ENCODE results near the gene ACKR2. TPM values are rescaled to one million over a fixed set of nuclear protein-coding genes. Genes with fewer than 3 reads are reported as not detected.

The ACKR2 gene
- total and polyA plus RNA-seq, 2 of the 13 experiments (the other 11 are each of a cell fraction or from before 2014, with no cell fraction given), result 1.1 to 1.9 TPM

DNA sequence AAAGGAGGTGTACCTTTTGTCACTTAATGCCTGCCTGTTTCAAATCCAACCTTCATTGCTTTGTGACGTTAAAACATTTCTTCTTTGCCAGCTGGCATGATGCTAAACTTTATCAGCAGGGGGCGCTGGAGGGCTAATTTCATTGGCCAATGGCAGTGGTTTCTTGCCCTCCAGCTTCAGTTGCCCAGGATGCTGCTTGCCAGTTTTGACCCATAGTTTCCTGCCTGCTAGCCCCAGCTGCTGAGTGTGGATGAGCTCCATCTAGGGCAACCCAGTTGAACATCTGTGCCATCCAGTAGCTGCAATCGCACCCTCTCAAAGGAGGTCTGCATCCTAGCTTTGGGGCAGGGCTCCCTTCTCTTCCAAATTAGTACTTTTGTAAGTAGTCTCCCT lies 22.1 kb downstream of the ACKR2 start (continued):
- TF ChIP-seq, protein P1, sequence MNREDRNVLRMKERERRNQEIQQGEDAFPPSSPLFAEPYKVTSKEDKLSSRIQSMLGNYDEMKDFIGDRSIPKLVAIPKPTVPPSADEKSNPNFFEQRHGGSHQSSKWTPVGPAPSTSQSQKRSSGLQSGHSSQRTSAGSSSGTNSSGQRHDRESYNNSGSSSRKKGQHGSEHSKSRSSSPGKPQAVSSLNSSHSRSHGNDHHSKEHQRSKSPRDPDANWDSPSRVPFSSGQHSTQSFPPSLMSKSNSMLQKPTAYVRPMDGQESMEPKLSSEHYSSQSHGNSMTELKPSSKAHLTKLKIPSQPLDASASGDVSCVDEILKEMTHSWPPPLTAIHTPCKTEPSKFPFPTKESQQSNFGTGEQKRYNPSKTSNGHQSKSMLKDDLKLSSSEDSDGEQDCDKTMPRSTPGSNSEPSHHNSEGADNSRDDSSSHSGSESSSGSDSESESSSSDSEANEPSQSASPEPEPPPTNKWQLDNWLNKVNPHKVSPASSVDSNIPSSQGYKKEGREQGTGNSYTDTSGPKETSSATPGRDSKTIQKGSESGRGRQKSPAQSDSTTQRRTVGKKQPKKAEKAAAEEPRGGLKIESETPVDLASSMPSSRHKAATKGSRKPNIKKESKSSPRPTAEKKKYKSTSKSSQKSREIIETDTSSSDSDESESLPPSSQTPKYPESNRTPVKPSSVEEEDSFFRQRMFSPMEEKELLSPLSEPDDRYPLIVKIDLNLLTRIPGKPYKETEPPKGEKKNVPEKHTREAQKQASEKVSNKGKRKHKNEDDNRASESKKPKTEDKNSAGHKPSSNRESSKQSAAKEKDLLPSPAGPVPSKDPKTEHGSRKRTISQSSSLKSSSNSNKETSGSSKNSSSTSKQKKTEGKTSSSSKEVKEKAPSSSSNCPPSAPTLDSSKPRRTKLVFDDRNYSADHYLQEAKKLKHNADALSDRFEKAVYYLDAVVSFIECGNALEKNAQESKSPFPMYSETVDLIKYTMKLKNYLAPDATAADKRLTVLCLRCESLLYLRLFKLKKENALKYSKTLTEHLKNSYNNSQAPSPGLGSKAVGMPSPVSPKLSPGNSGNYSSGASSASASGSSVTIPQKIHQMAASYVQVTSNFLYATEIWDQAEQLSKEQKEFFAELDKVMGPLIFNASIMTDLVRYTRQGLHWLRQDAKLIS (CRISPR knock-in tag; IDR thresholded peaks at IDR 0.05), result no peak
- no peak; the same call in 1 of the 2 replicates for TF ChIP-seq FOXC1 (CRISPR knock-in tag; IDR thresholded peaks at IDR 0.05; ENCODE audit: borderline replicate concordance)
- 0 out of 2 replicates have a peak, but pooled peaks have one; percentile 26 for TF ChIP-seq ZNF614 (CRISPR knock-in tag; IDR thresholded peaks at IDR 0.05; ENCODE audit: borderline replicate concordance)
- TF ChIP-seq, protein P2, sequence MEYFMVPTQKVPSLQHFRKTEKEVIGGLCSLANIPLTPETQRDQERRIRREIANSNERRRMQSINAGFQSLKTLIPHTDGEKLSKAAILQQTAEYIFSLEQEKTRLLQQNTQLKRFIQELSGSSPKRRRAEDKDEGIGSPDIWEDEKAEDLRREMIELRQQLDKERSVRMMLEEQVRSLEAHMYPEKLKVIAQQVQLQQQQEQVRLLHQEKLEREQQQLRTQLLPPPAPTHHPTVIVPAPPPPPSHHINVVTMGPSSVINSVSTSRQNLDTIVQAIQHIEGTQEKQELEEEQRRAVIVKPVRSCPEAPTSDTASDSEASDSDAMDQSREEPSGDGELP (IDR thresholded peaks at IDR 0.05; ENCODE audit: borderline replicate concordance, low read depth), result peak; percentile 79
- TF ChIP-seq RAD21 (CRISPR knock-in tag; IDR thresholded peaks at IDR 0.05), result peak; percentile 87
- TF ChIP-seq ZFP41 (CRISPR knock-in tag; IDR thresholded peaks at IDR 0.05; ENCODE audit: borderline replicate concordance), result no peak
- TF ChIP-seq KLF16 (CRISPR knock-in tag; IDR thresholded peaks at IDR 0.05), result 0 out of 4 replicates have a peak, but pooled peaks of 1 of the 2 experiments have one; percentile 18
- TF ChIP-seq CREB1 (IDR thresholded peaks at IDR 0.05), result no peak
- peak; percentile 52; the same call in 1 of the 2 replicates for TF ChIP-seq CREB1 (CRISPR knock-in tag; IDR thresholded peaks at IDR 0.05)
- TF ChIP-seq TARDBP (CRISPR knock-in tag; IDR thresholded peaks at IDR 0.05), result 0 out of 2 replicates have a peak, but pooled peaks have one; percentile 45
- 0 out of 2 replicates have a peak, but pooled peaks have one; percentile 45 for TF ChIP-seq ZNF335 (CRISPR knock-in tag; IDR thresholded peaks at IDR 0.05)
- TF ChIP-seq KDM2A (CRISPR knock-in tag; IDR thresholded peaks at IDR 0.05; ENCODE audit: borderline replicate concordance, low read depth), result peak; percentile 50; the same call in 1 of the 2 replicates
- TF ChIP-seq HDAC2 (CRISPR knock-in tag; IDR thresholded peaks at IDR 0.05), result 0 out of 2 replicates have a peak, but pooled peaks have one; percentile 16
- no peak for TF ChIP-seq ZSCAN29 (CRISPR knock-in tag; conservative IDR thresholded peaks at IDR 0.05)
- no peak for TF ChIP-seq SOX6 (IDR thresholded peaks at IDR 0.05)
- 0 out of 2 replicates have a peak, but pooled peaks have one; percentile 10 for TF ChIP-seq SOX6 (CRISPR knock-in tag; IDR thresholded peaks at IDR 0.05)
- TF ChIP-seq KAT7 (CRISPR knock-in tag; IDR thresholded peaks at IDR 0.05; ENCODE audit: borderline replicate concordance), result no peak
- TF ChIP-seq, protein P3, sequence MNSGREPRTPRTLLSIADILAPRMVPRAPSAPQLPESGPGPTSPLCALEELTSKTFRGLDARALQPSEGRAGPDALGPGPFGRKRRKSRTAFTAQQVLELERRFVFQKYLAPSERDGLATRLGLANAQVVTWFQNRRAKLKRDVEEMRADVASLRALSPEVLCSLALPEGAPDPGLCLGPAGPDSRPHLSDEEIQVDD (CRISPR knock-in tag; IDR thresholded peaks at IDR 0.05; ENCODE audit: borderline replicate concordance), result no peak
- no peak for TF ChIP-seq ZNF235 (CRISPR knock-in tag; IDR thresholded peaks at IDR 0.05; ENCODE audit: borderline replicate concordance)
- TF ChIP-seq ZFY (CRISPR knock-in tag; IDR thresholded peaks at IDR 0.05), result no peak
- TF ChIP-seq ZNF34 (CRISPR knock-in tag; IDR thresholded peaks at IDR 0.05; ENCODE audit: borderline replicate concordance), result no peak
- peak; percentile 98 for TF ChIP-seq SMC3 (IDR thresholded peaks at IDR 0.05; ENCODE audit: low read length)
- TF ChIP-seq LCORL (IDR thresholded peaks at IDR 0.05), result no peak
- 0 out of 2 replicates have a peak, but pooled peaks have one; percentile 25 for TF ChIP-seq LCORL (CRISPR knock-in tag; IDR thresholded peaks at IDR 0.05)
- TF ChIP-seq RNF2 (conservative IDR thresholded peaks at IDR 0.05; ENCODE audit: low read depth), result no peak
- TF ChIP-seq, protein P4, sequence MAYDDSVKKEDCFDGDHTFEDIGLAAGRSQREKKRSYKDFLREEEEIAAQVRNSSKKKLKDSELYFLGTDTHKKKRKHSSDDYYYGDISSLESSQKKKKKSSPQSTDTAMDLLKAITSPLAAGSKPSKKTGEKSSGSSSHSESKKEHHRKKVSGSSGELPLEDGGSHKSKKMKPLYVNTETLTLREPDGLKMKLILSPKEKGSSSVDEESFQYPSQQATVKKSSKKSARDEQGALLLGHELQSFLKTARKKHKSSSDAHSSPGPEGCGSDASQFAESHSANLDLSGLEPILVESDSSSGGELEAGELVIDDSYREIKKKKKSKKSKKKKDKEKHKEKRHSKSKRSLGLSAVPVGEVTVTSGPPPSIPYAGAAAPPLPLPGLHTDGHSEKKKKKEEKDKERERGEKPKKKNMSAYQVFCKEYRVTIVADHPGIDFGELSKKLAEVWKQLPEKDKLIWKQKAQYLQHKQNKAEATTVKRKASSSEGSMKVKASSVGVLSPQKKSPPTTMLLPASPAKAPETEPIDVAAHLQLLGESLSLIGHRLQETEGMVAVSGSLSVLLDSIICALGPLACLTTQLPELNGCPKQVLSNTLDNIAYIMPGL (CRISPR knock-in tag; IDR thresholded peaks at IDR 0.05; ENCODE audit: borderline replicate concordance in 1 of 2, low read depth in 1 of 2), result peak; percentile 32 to 60; a peak in 2 of 4 replicates
